Upper lobe of left lung (tissue), 6 donors: ENCODE data around the gene SLC28A1. TPM values are rescaled to one million over a fixed set of nuclear protein-coding genes. Genes with fewer than 3 reads are reported as not detected.
"Not testable (repeated sequence)": the region's sequence is repeated elsewhere in the genome, so short reads cannot be mapped to it uniquely, and the experiment has no call there.

Experiments
- ATAC-seq, 2 donors: fragments of 200-7000 bp; cut with Tn5 transposase; one replicate each; pipeline ENCODE4 v1.9.1; 2022; ENCODE audit warnings: mild to moderate bottlenecking in 2 of 2, moderate library complexity in 2 of 2; ENCODE audit not compliant: low FRiP score in 2 of 2
- DNase-seq, 2 donors: peaks; one replicate each; pipeline ENCODE4 v3.0.0-alpha.2; 2019 to 2020
- H3K27ac ChIP-seq, 4 donors: fragments of 200-600 bp; sonication (generic); one replicate each; pipeline ENCODE4 v1.5.1; 2016 to 2019
- H3K27me3 ChIP-seq, 4 donors: fragments of 200-600 bp; sonication (generic); one replicate each; pipeline ENCODE4 v1.5.1; 2017 to 2019
- H3K36me3 ChIP-seq, 4 donors: fragments of 200-600 bp; sonication (generic); one replicate each; pipeline ENCODE4 v1.5.1; 2016 to 2019
- H3K4me1 ChIP-seq, 4 donors: fragments of 200-600 bp; sonication (generic); one replicate each; pipeline ENCODE4 v1.5.1; 2018 to 2019
- H3K4me3 ChIP-seq, 4 donors: fragments of 200-600 bp; sonication (generic); one replicate each; pipeline ENCODE4 v1.5.1; 2017 to 2019; ENCODE audit warnings: mild to moderate bottlenecking in 2 of 4, moderate library complexity in 1 of 4
- H3K9me3 ChIP-seq, 4 donors: fragments of 200-600 bp; sonication (generic); one replicate each; pipeline ENCODE4 v1.5.1; 2018 to 2019
- CTCF ChIP-seq, 6 experiments: fragments of 450-650 bp in 4 of 6; fragments of 200-600 bp in 2 of 6; sonication (generic) in 2 of 6; IDR thresholded peaks; one replicate each; pipeline ENCODE4 v1.5.1; 2016 to 2019; ENCODE audit warnings: antibody characterized with exemption in 6 of 6
- EP300 ChIP-seq, 4 donors: sonication (generic); formaldehyde crosslinking; IDR thresholded peaks; one replicate each; pipeline ENCODE4 v1.5.1; 2017; ENCODE audit warnings: antibody characterized with exemption in 4 of 4, control low read depth in 2 of 4
- POLR2A ChIP-seq, 4 donors: fragments of 450-650 bp; IDR thresholded peaks; one replicate each; pipeline ENCODE4 v1.5.1; 2016 to 2017; ENCODE audit warnings: antibody characterized with exemption in 4 of 4, mild to moderate bottlenecking in 2 of 4
- POLR2AphosphoS5 ChIP-seq, 2 donors: sonication (generic); formaldehyde crosslinking; IDR thresholded peaks; one replicate each; pipeline ENCODE4 v1.5.1; 2017; ENCODE audit warnings: antibody characterized with exemption in 2 of 2
- whole genome bisulfite sequencing, 2 donors: methylation state at CpG; one replicate each; pipeline ENCODE4 v1.1.5; 2017 to 2018; 5-methylcytosine and 5-hydroxymethylcytosine counted together
- total RNA-seq, 6 donors: library from RNA; depleted of rRNA in 4 of 6; stranded (reverse); fragments of >200 nt in 4 of 6; gene quantifications; one replicate each; pipeline versions ENCODE4 v1.1.0 to v1.2.1, GENCODE V29; 2016 to 2021
- donor health status: DM: no; HTN: no; CAD: no; lungs with moderate emphysema.
- donor health status: DM: no; HTN: yes; CAD: no; lungs with severe emphysema.

SLC28A1 gene
- total RNA-seq, 6 donors from 2014 or later: not detected

- peaks cover 0 to 11% (median 0%) of the 10 kb centered on the region in 4 donors for H3K9me3 ChIP-seq
- H3K4me1 ChIP-seq: peaks cover 7 to 20% (median 15%) of the 10 kb centered on the region in 4 donors
- H3K27ac ChIP-seq, H3K4me3 ChIP-seq, H3K36me3 ChIP-seq, H3K27me3 ChIP-seq: not testable (repeated sequence)
- WGBS, 2 donors: 60 to 62% methylated on average over 7 of the region's 7 CpGs
- TF ChIP-seq CTCF (IDR thresholded peaks at IDR 0.05): peak; percentile 61 to 75 (median 72)
- ATAC-seq (peak; percentile 83 to 87), DNase-seq (peak in 1 of 2 donors; percentile 83)
These were observed 38.8 kb upstream of the SLC28A1 start for GRCh38 chr15:84845631-84846030.

- WGBS, 2 donors: 97 to 100% methylated on average over 1 of the region's 1 CpG
- no peaks in the 10 kb centered on the region for H3K36me3 ChIP-seq
- peaks cover under 1 to 13% (median 9%) of the 10 kb centered on the region in 4 donors for H3K4me1 ChIP-seq
- H3K27me3 ChIP-seq: no peaks in the 10 kb centered on the region
- H3K4me3 ChIP-seq: no peak overlapping the region
- TF ChIP-seq CTCF (IDR thresholded peaks at IDR 0.05) (no peak), EP300 (IDR thresholded peaks at IDR 0.05) (no peak), POLR2AphosphoS5 (IDR thresholded peaks at IDR 0.05) (no peak), POLR2A (IDR thresholded peaks at IDR 0.05) (no peak)
- no peak for DNase-seq
- no peak for ATAC-seq
- no peak overlapping the region for H3K27ac ChIP-seq
- peaks cover 0 to 11% (median 0%) of the 10 kb centered on the region in 4 donors for H3K9me3 ChIP-seq
These were observed 38.2 kb upstream of the SLC28A1 start for GRCh38 chr15:84846269-84846668.

- Histone ChIP-seq H3K4me1 (peaks cover 0 to 11% (median 6%) of the 10 kb centered on the region in 4 donors), H3K27ac (no peak overlapping the region), H3K36me3 (no peaks in the 10 kb centered on the region), H3K27me3 (no peaks in the 10 kb centered on the region), H3K4me3 (no peak overlapping the region), H3K9me3 (peaks cover 0 to 11% (median 0%) of the 10 kb centered on the region in 4 donors)
- DNase-seq (no peak), ATAC-seq (no peak)
- TF ChIP-seq EP300 (IDR thresholded peaks at IDR 0.05): no peak
- no peak for TF ChIP-seq CTCF (IDR thresholded peaks at IDR 0.05)
- TF ChIP-seq POLR2A (IDR thresholded peaks at IDR 0.05): no peak
- no peak for TF ChIP-seq POLR2AphosphoS5 (IDR thresholded peaks at IDR 0.05)
These were observed 37.1 kb upstream of the SLC28A1 start for GRCh38 chr15:84847382-84847781.

- TF ChIP-seq POLR2AphosphoS5 (IDR thresholded peaks at IDR 0.05) (no peak), POLR2A (IDR thresholded peaks at IDR 0.05) (no peak), CTCF (IDR thresholded peaks at IDR 0.05) (no peak), EP300 (IDR thresholded peaks at IDR 0.05) (no peak)
- Histone ChIP-seq H3K4me1 (no peaks in the 10 kb centered on the region), H3K36me3 (peaks cover 0 to 6% (median 3%) of the 10 kb centered on the region in 4 donors), H3K9me3 (peaks cover 0 to 5% (median 0%) of the 10 kb centered on the region in 4 donors), H3K27me3 (no peaks in the 10 kb centered on the region), H3K4me3 (no peak overlapping the region), H3K27ac (no peak overlapping the region)
- ATAC-seq (no peak), DNase-seq (no peak)
- WGBS, 2 donors: 91 to 92% methylated on average over 5 of the region's 5 CpGs
These were observed 32.2 kb upstream of the SLC28A1 start for GRCh38 chr15:84852212-84852611.

GRCh38 chr15:84855136-84855535, 29.3 kb upstream of the SLC28A1 start:
- H3K36me3 ChIP-seq: peaks cover 0 to 11% (median 8%) of the 10 kb centered on the region in 4 donors
- no peak overlapping the region for H3K27ac ChIP-seq
- DNase-seq: no peak

More at GRCh38 chr15:84855136-84855535, 29.3 kb upstream of the SLC28A1 start:
- 75 to 78% methylated on average over 9 of the region's 9 CpGs for WGBS, 2 donors
- Histone ChIP-seq H3K4me1 (peaks cover 0 to 10% (median 0%) of the 10 kb centered on the region in 4 donors), H3K4me3 (no peak overlapping the region), H3K9me3 (no peaks in the 10 kb centered on the region), H3K27me3 (no peaks in the 10 kb centered on the region)
- TF ChIP-seq EP300 (IDR thresholded peaks at IDR 0.05) (no peak), POLR2AphosphoS5 (IDR thresholded peaks at IDR 0.05) (no peak), POLR2A (IDR thresholded peaks at IDR 0.05) (no peak), CTCF (IDR thresholded peaks at IDR 0.05) (no peak)
- ATAC-seq: no peak
